ENCODE results near the gene ARHGEF10L.

GRCh38 chr1:17599954-17600300, 60.4 kb downstream of the ARHGEF10L start:
- TF ChIP-seq CTCF (IDR thresholded peaks at IDR 0.05) (no peak), POLR2A (IDR thresholded peaks at IDR 0.05) (no peak)
